SKM-1 (cell line): ENCODE measurements around the gene ZNF385A.
"Not testable (repeated sequence)": the region's sequence is repeated elsewhere in the genome, so short reads cannot be mapped to it uniquely, and the experiment has no call there.

ENCODE experiments used
- DNase-seq: peaks from one replicate; lab custom pipeline; 2025; ENCODE audit not compliant: unreplicated experiment; lab: John Stamatoyannopoulos, UW

Gene ZNF385A

GRCh38 chr12:54358191-54358944, 26.2 kb downstream of the ZNF385A start:
- DNase-seq: no peak

- DNase-seq: no peak
Observed at GRCh38 chr12:54357506-54358190, 26.9 kb downstream of the ZNF385A start.

GRCh38 chr12:54356951-54357356, 27.6 kb downstream of the ZNF385A start:
- DNase-seq: no peak

- no peak for DNase-seq
Observed at GRCh38 chr12:54356228-54356627, 28.3 kb downstream of the ZNF385A start.

GRCh38 chr12:54355104-54355815, 29.3 kb downstream of the ZNF385A start:
- no peak for DNase-seq

GRCh38 chr12:54354271-54354670, 30.3 kb downstream of the ZNF385A start:
- not testable (repeated sequence) for DNase-seq

GRCh38 chr12:54352891-54353874, 31.4 kb downstream of the ZNF385A start:
- DNase-seq: no peak

GRCh38 chr12:54352022-54352531, 32.5 kb downstream of the ZNF385A start:
- no peak for DNase-seq

- no peak for DNase-seq
Observed at GRCh38 chr12:54351341-54351740, 33.2 kb downstream of the ZNF385A start.

- no peak for DNase-seq
Observed at GRCh38 chr12:54350743-54351142, 33.8 kb downstream of the ZNF385A start.

GRCh38 chr12:54349679-54350078, 34.9 kb downstream of the ZNF385A start:
- DNase-seq: no peak

GRCh38 chr12:54349036-54349435, 35.5 kb downstream of the ZNF385A start:
- no peak for DNase-seq

GRCh38 chr12:54341378-54342300, 42.9 kb downstream of the ZNF385A start:
- DNase-seq: no peak

GRCh38 chr12:54340846-54341245, 43.7 kb downstream of the ZNF385A start:
- DNase-seq: no peak

GRCh38 chr12:54338698-54339296, 45.7 kb downstream of the ZNF385A start:
- no peak for DNase-seq

GRCh38 chr12:54337854-54338650, 46.5 kb downstream of the ZNF385A start:
- no peak for DNase-seq

- no peak for DNase-seq
Observed at GRCh38 chr12:54337280-54337842, 47.2 kb downstream of the ZNF385A start.
